ENCODE results near the gene NPTXR.

NPTXR gene

GRCh38 chr22:38843657-38844314, at the start of gene NPTXR:
Gene NPTXR, minus strand, starts transcription at chr22:38844028.
- peak; percentile 25 for DNase-seq

- DNase-seq: no peak
These were observed 47.4 kb upstream of the NPTXR start for GRCh38 chr22:38891256-38891655.

DNA sequence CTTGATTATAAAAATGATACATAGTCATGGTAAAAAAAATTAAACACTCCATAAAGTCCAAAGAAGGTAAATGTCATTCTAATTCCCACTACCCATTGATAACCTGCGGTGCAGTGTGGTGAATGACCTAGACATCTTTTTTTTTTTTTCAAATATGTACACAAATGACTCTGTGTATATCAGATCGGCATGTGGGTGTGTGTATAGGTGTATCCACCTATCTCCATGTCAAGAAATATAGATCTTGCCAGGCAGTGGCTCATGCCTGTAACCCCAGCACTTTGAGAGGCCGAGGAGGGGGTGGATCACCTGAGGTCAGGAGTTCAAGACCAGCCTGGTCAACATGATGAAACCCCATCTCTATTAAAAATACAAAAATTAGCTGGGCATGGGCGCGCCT, 46.5 kb upstream of the NPTXR start:
- DNase-seq: no peak

- DNase-seq: no peak
These were observed 42.5 kb upstream of the NPTXR start for GRCh38 chr22:38886333-38886732.

- no peak for DNase-seq
These were observed 39.3 kb upstream of the NPTXR start for GRCh38 chr22:38882972-38883622.

- no peak for DNase-seq
These were observed 38.4 kb upstream of the NPTXR start for GRCh38 chr22:38881997-38882879.

- DNase-seq: no peak
These were observed 37.6 kb upstream of the NPTXR start for GRCh38 chr22:38881464-38881871.

- DNase-seq: no peak
These were observed 36.1 kb upstream of the NPTXR start for GRCh38 chr22:38879961-38880360.

DNA sequence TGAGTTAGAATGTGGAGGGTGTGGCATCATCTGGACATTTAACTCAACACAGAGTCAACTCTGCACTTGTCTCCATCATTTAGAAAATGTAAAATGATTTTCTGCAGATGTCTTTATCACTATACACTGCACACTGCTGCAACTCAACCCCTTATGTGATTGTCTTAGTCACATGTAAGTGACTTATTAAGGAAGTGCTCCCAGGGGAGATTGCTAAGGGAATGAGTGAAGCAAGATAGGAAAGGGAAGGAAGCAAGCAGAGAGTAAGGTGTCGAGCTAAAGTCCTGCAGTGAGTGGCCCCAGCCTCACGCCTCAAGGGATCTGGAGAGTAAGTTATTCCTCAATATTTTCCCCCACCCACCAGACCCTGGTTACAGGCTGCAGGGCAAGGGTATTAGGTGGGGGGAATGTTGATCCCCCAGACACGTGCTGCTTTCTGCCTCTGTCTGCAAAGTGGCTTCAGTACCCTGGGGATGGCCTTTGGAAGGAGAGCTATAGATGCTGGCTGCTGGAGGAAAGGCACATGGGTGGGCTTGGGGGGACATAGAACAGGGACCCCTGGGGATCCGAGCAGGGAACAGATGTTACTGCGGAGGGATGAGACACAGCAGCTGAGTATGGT, 35.4 kb upstream of the NPTXR start:
- no peak for DNase-seq

GRCh38 chr22:38878001-38878400, 34.2 kb upstream of the NPTXR start:
- no peak for DNase-seq

GRCh38 chr22:38874529-38875222, 30.8 kb upstream of the NPTXR start:
- no peak for DNase-seq

DNA sequence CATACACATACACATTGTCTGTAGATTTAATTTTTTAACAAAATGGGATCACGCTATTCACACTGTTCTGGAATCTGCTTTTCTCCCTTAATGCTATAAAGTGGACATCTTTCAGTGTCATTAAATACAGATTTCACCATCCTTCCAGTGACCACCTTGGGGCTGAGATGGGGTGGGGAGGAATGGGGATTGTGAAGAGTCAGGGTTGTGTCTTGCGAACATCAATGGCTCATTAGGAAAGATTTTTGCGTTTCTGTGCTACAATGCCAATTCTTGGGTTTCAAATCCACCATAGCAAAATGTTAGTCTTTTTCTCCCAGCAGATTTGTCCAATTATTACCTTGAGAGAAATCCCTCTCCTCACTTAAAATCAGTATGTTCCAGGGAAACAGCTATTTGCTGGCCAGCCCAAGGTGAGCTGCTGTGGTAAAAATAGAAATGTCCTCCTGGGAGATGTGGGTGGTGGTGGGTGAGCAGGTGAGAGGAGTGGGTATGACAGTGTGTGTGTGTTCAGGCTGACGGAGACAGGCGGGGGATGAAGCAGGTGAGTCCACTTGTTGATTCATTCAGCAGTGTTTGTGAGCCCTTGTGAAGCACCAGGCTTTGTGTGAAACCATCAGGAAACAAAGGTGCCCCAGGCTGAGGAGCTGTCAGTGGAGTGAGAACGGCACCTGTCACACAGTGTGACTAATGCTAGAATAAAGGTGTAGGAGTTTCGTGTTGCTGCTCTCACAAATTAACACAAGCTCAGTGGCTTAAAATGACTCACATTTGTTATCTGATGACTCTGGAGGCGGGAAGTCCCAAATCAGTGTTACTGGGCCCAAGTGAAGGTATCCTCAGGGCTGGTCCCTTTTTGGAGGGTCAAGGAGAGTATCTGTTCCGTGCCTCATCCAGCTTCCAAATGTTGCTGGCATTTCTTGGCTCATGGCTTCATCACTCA, 29.9 kb upstream of the NPTXR start:
- peak; percentile 95 for DNase-seq

- peak; percentile 50 for DNase-seq
These were observed 29.0 kb upstream of the NPTXR start for GRCh38 chr22:38872831-38873248.

DNA sequence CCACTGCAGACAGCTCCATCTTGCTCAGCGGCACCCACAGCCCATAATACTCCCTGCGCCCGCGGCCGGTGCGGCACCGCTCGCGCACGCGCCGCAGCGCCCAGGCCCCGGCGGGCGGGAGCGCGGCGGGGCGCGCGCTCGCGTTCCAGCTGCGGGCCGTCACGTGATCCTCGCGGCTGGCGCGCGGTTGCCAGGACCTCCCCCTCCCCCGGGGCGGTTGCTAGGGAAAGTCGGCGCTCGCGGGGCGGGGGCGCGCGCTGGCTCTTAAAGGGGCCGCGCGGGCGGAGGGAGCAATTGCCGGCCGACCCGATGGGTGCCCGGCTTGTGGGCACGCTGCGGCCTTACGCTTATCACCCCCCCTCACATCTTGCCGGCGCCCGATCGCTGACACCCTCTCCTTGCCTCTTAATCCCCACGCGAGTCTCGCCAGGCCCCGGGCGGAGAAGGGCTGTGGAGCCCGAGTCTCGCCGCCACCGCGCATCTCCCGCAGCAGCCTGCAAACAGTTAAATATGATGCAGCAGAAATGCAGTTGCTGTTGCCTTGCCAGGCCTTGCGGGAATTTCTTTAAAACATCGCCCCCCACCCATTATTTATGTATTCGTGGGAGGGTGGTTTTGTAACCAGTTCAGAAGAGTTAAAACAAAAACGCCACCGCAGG, 28.5 kb upstream of the NPTXR start, which contains the start of gene CBX6:
Gene CBX6, minus strand, starts transcription at position 45 of the 659 bp plus-strand sequence. Its CDS starts 26 bp downstream, at position 19.
- peak; percentile 80 for DNase-seq

DNA sequence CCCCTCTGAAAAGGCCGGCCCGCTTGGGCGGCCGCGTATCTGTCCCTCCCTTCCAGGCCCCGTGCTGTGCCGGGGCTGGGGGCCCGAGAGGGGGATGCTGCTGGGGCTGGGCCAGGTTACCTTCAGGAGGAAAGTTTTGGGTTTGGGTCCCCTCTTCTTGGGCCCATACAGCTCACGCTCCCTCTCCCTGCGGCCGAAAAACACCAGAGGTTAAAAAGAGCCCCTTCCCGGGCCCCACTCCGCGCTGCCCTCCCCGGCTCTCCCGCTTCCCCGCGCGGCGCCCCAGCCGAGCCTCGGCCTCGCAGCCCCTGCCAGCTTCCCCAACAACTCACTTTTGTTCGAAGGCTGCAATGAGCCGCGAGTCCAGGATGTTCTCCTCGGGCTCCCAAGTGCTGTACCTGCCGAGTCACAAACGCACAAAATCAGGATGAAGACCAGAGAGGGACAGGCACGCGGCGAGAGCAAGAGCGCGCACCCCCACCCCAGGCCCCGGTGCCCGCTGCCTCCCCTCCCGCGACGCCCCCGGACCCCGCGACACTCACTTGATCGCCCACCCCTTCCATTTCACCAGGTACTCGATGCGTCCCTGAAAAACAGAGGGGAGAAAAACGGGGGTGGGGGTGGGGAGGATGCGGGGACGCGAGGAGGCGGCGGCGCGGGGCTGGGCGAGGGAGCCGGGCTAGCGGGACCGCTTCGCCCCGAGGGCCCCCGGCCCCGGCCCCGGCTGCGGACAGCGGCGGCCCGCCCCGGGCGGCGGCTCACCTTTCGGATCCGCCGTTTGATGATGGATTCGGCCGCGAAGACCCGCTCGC, 27.7 kb upstream of the NPTXR start:
- no peak for DNase-seq

GRCh38 chr22:38870791-38871359, 27.0 kb upstream of the NPTXR start:
- DNase-seq: no peak

- peak; percentile 81 for DNase-seq
These were observed 26.5 kb upstream of the NPTXR start for GRCh38 chr22:38870312-38870741.

DNA sequence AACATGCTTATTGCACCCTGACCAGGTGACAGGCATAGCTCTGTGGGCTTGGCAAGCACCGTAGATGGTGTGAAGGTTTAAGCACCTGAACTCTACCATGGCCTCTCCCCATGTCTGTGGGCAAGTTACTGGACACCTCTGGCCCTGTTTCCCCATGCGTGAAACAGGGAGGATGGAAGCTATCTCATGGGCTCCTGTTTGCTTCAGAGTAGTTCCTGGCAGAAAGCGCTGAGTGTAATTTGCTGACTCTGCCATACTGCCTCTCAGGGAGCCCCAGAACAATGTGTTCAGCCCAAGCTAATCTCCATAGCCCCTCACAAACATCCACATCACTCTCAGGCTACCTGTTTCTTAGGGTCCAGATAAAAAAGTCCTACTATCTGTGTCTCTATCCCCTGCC, 25.8 kb upstream of the NPTXR start:
- DNase-seq: no peak

- DNase-seq: peak; percentile 59
These were observed 25.1 kb upstream of the NPTXR start for GRCh38 chr22:38868886-38869381.
